Measurements from ENCODE around the gene BICD2.

GRCh38 chr9:92737216-92737606 is 27.4 kb downstream of the BICD2 start:
- TF ChIP-seq EZH2phosphoT487 (IDR thresholded peaks at IDR 0.05; ENCODE audit: insufficient read depth, low read depth) = no peak
- TF ChIP-seq EZH2 (IDR thresholded peaks at IDR 0.05; ENCODE audit: insufficient read depth, poor library complexity, severe bottlenecking) = no peak
